Breast epithelium (tissue), 4 donors: ENCODE data around the gene APH1B. TPM values are rescaled to one million over a fixed set of nuclear protein-coding genes. Genes with fewer than 3 reads are reported as not detected.

ENCODE experiments used
- DNase-seq, 2 donors: peaks; one replicate each; pipeline ENCODE4 v3.0.0-alpha.2; 2019; ENCODE audit warnings: low spot score in 2 of 2
- H3K27ac ChIP-seq, 2 donors: fragments of 200-600 bp; sonication (generic) in 1 of 2; one replicate each; pipeline ENCODE4 v1.5.1; 2016 to 2019; ENCODE audit warnings: mild to moderate bottlenecking in 1 of 2
- H3K27me3 ChIP-seq, 2 donors: fragments of 200-600 bp; sonication (generic) in 1 of 2; one replicate each; pipeline versions ENCODE4 v1.5.1 to v1.6.0; 2017 to 2019; ENCODE audit warnings: control low read depth in 1 of 2, mild to moderate bottlenecking in 1 of 2
- H3K36me3 ChIP-seq: fragments of 200-600 bp; one replicate; pipeline ENCODE4 v1.5.1; 2019
- H3K4me1 ChIP-seq, 2 donors: fragments of 200-600 bp; sonication (generic); one replicate each; pipeline ENCODE4 v1.5.1; 2016 to 2019; ENCODE audit warnings: control low read depth in 1 of 2
- H3K4me3 ChIP-seq, 3 donors: fragments of 200-600 bp; sonication (generic); 1 replicate in 2 of 3; 2 replicates in 1 of 3; pipeline ENCODE4 v1.5.1; 2016 to 2019; ENCODE audit warnings: mild to moderate bottlenecking in 3 of 3, moderate library complexity in 2 of 3
- H3K9me3 ChIP-seq, 2 donors: fragments of 200-600 bp; sonication (generic) in 1 of 2; one replicate each; pipeline ENCODE4 v1.5.1; 2016 to 2019; ENCODE audit warnings: control low read depth in 1 of 2
- POLR2A ChIP-seq: fragments of 450-650 bp; IDR thresholded peaks from one replicate; pipeline ENCODE4 v1.6.1; 2016; ENCODE audit warnings: antibody characterized with exemption, mild to moderate bottlenecking, moderate library complexity
- POLR2AphosphoS5 ChIP-seq, 3 donors: sonication (generic); formaldehyde crosslinking; IDR thresholded peaks; one replicate each; pipeline ENCODE4 v1.6.1; 2017; ENCODE audit warnings: antibody characterized with exemption in 3 of 3
- intact Hi-C: fragments of 100-400 bp; cut with DNase I; formaldehyde crosslinking; loops from one replicate; pipeline ENCODE4 v1.15.1; 2023; ENCODE audit warnings: low total_unique reads
- total RNA-seq, 3 donors: library from RNA; depleted of rRNA; stranded (reverse); fragments of >200 nt; gene quantifications; one replicate each; pipeline ENCODE4 v1.1.0, GENCODE V29; 2016
- TF ChIP-seq, protein P1 (sequence below), 3 donors: fragments of 450-650 bp; IDR thresholded peaks; one replicate each; pipeline ENCODE4 v1.5.1; 2016 to 2017; ENCODE audit warnings: antibody characterized with exemption in 3 of 3, mild to moderate bottlenecking in 3 of 3, moderate library complexity in 3 of 3

Gene APH1B
- total RNA-seq, 3 donors from 2014 or later = 21.3 to 26.1 (median 25.6) TPM

DNA sequence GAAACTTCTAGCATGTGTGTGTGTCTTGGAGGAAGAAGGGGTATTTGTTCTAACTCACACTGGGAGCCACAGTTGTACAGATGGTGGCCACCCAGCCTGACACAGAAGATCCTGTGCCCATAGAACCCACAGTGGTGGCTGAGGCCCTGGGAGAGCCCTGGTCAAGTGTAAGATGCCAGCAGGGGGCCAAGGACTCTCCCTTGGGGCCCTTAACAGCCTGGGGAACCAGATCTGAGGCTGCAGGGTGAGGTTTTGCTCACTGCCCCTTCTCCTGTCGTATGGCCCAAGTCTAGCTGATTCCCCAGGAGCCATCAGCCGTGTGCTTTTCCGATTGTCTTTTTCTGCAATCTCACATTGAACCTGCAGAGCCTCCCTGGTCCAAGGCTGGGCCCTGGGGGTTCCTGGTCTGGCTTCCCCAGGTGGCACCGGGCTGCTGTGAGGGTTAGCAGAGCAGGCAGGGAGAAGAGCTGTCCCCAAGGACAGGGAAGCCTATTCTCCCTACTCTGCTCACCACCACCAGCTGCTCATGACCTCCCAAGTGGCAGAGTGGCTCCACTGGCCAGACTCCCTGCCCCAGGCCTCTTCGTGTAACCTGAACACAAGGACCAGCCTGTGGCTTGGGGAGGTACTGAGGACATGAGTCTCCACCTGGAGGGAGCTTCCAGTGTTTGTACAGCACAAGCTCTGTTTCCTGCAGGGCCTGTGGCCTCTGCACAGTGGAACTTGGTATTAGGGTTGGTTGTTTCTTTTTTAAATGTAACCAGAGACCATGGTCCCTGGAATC is 52.4 kb downstream of the APH1B start:
- H3K4me1 ChIP-seq = no peaks in the 10 kb centered on the region
- TF ChIP-seq, protein P1, sequence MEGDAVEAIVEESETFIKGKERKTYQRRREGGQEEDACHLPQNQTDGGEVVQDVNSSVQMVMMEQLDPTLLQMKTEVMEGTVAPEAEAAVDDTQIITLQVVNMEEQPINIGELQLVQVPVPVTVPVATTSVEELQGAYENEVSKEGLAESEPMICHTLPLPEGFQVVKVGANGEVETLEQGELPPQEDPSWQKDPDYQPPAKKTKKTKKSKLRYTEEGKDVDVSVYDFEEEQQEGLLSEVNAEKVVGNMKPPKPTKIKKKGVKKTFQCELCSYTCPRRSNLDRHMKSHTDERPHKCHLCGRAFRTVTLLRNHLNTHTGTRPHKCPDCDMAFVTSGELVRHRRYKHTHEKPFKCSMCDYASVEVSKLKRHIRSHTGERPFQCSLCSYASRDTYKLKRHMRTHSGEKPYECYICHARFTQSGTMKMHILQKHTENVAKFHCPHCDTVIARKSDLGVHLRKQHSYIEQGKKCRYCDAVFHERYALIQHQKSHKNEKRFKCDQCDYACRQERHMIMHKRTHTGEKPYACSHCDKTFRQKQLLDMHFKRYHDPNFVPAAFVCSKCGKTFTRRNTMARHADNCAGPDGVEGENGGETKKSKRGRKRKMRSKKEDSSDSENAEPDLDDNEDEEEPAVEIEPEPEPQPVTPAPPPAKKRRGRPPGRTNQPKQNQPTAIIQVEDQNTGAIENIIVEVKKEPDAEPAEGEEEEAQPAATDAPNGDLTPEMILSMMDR (IDR thresholded peaks at IDR 0.05) = no peak
- TF ChIP-seq POLR2AphosphoS5 (IDR thresholded peaks at IDR 0.05) = no peak
- no peak for TF ChIP-seq POLR2A
- no peak overlapping the region for H3K4me3 ChIP-seq
- no peaks in the 10 kb centered on the region for H3K27me3 ChIP-seq
- H3K9me3 ChIP-seq = no peaks in the 10 kb centered on the region
- DNase-seq = no peak
- H3K36me3 ChIP-seq = no peaks in the 10 kb centered on the region
- H3K27ac ChIP-seq = peak overlapping the region; percentile 6 to 15
- intact Hi-C loops = no loop called here

DNA sequence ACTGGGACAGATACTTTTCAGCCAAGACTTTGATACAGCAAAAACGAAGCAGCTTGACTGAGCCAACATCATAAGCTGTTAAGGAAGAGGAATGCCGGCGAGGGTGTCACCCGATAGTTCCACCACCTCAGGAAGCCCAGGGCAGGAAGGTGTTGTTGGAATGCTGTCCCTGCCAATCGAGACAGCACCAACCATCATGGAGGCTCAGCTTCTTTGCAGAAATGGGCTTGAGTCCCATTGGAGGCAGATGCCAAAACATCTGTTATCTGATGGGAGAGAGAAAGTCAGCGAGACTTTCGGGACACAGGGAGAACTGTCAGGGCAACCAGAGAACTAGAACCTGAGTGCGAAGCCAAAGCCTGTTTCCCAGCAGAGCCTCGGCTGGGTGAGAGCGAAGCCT is 53.5 kb downstream of the APH1B start:
- intact Hi-C loops = no loop called here
- H3K27me3 ChIP-seq = no peaks in the 10 kb centered on the region
- H3K36me3 ChIP-seq = no peaks in the 10 kb centered on the region
- H3K27ac ChIP-seq = peak overlapping the region in 1 of 2 donors; percentile 51
- TF ChIP-seq POLR2A (no peak), POLR2AphosphoS5 (IDR thresholded peaks at IDR 0.05) (no peak)
- TF ChIP-seq, protein P1 (IDR thresholded peaks at IDR 0.05) = no peak
- no peaks in the 10 kb centered on the region for H3K9me3 ChIP-seq
- H3K4me3 ChIP-seq = no peak overlapping the region
- H3K4me1 ChIP-seq = no peaks in the 10 kb centered on the region
- DNase-seq = no peak

DNA sequence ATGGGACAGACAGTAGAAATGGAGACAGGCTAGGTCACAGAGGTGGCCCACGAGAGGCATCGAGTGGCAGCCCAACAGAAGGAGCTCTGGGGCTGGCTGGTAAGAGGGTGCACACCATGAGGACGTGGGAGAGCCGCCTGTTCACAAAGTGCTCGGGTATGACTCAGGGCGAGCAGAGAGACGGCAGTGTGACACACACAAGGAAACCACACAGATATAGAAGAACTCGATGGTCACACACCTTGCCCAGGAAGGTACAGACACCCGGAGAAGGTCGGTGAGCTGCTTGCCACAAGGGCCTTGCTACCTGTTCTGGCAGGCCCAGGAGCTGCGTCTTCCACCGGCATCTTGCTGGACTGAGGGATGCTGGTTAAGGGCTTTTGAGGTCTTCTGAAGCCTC is 54.1 kb downstream of the APH1B start:
- H3K9me3 ChIP-seq = no peaks in the 10 kb centered on the region
- TF ChIP-seq, protein P1 (IDR thresholded peaks at IDR 0.05) = no peak
- TF ChIP-seq POLR2A (no peak), POLR2AphosphoS5 (IDR thresholded peaks at IDR 0.05) (no peak)
- H3K4me3 ChIP-seq = no peak overlapping the region
- H3K27me3 ChIP-seq = no peaks in the 10 kb centered on the region
- DNase-seq = no peak
- intact Hi-C loops = no loop called here
- peak overlapping the region; percentile 41 to 51 for H3K27ac ChIP-seq
- H3K4me1 ChIP-seq = no peaks in the 10 kb centered on the region
- no peaks in the 10 kb centered on the region for H3K36me3 ChIP-seq

DNA sequence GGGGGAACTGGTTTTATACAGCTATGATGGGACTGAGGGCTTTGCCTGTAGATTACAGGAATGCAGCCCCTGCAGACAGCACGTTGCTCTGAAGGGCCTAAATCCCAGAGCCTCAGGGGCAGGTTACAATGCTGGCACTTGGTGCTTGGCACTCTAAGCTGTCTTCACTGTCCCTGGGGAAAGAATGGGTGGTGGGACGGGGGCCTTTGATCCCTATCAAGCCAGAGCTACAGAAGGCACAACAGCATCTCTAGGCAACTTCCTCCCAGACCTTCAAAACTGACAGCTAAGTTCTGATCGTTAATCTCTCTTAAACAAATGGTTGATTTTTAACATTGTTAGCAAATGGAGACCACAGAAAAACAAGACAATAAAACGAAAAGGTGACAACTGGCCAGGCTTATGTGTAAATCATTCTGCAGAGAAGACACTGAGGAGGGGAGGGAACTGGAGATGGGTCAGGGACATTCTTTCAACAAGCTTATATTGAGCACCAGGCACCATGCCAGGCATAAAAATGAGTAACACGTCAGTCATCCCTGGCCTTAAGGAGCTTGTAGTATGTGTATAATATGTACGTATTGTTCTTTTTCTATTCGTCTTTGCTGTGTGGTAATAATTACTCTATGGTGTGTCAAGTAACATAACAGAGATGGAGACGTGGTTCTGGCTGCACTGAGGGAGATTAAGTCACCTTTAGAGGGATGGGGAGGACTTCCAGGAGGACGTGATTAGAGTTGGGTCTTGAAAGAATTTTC is 55.1 kb downstream of the APH1B start:
- TF ChIP-seq POLR2AphosphoS5 (IDR thresholded peaks at IDR 0.05) (no peak), POLR2A (no peak)
- TF ChIP-seq, protein P1 (IDR thresholded peaks at IDR 0.05) = no peak
- Histone ChIP-seq H3K27ac (no peak overlapping the region), H3K4me3 (no peak overlapping the region), H3K27me3 (no peaks in the 10 kb centered on the region), H3K36me3 (no peaks in the 10 kb centered on the region), H3K4me1 (no peaks in the 10 kb centered on the region), H3K9me3 (no peaks in the 10 kb centered on the region)
- intact Hi-C loops = no loop called here
- DNase-seq = no peak

DNA sequence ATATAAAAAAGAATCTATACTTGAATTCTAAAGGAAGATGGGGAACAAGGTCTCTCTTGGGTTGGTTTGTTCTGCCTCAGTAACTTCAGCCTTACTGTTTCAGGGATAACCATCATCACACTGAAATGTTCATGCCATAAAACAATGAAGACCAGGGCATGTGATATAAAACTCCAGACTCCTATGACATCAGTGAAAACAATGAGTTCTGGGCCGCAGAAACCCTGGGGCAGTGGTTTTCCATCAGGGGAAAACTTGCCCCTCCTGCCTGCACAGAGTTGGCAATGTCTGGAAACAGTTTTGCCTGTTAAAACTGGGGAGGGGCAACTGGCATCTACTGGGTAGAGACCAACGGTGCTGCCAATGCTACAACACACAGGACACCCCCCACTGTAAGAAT is 57.4 kb downstream of the APH1B start:
- no peaks in the 10 kb centered on the region for H3K27me3 ChIP-seq
- H3K4me3 ChIP-seq = no peak overlapping the region
- TF ChIP-seq, protein P1 (IDR thresholded peaks at IDR 0.05) = no peak
- TF ChIP-seq POLR2AphosphoS5 (IDR thresholded peaks at IDR 0.05) (no peak), POLR2A (no peak)
- H3K36me3 ChIP-seq = no peaks in the 10 kb centered on the region
- no peaks in the 10 kb centered on the region for H3K9me3 ChIP-seq
- DNase-seq = no peak
- intact Hi-C loops = no loop called here
- no peak overlapping the region for H3K27ac ChIP-seq
- H3K4me1 ChIP-seq = no peaks in the 10 kb centered on the region
